K562 (cell line): ENCODE data around the gene CNKSR1. TPM values are rescaled to one million over a fixed set of nuclear protein-coding genes. Genes with fewer than 3 reads are reported as not detected.

Experiments
- AFF1 ChIP-seq, 2 experiments: fragments of 450-650 bp; IDR thresholded peaks; 2 replicates each; pipeline ENCODE4 v1.6.1; 2018; ENCODE audit warnings: mild to moderate bottlenecking in 2 of 2, low read depth in 1 of 2; ENCODE audit not compliant: partially characterized antibody in 2 of 2
- CBX2 ChIP-seq: fragments of 200-600 bp; sonication (generic); IDR thresholded peaks from one replicate; pipeline ENCODE4 v1.6.1; 2012; ENCODE audit warnings: mild to moderate bottlenecking, low read length, inconsistent platforms; ENCODE audit not compliant: insufficient read depth, poor library complexity, severe bottlenecking
- ESRRB ChIP-seq: fragments of 250-450 bp; sonication (Bioruptor Pico); IDR thresholded peaks from 2 replicates; pipeline ENCODE4 v1.5.0; 2020; ENCODE audit warnings: mild to moderate bottlenecking, moderate library complexity, borderline replicate concordance
- FOXM1 ChIP-seq, 2 experiments: fragments of 450-650 bp in 1 of 2; sonication (generic) in 1 of 2; formaldehyde crosslinking in 1 of 2; IDR thresholded peaks; 2 replicates each; pipeline versions ENCODE4 v1.6.1 to v1.9.0; 2017 to 2022; ENCODE audit warnings: low read depth in 2 of 2, mild to moderate bottlenecking in 2 of 2, missing genetic modification reagents in 1 of 2, moderate library complexity in 1 of 2
- HDAC3 ChIP-seq: fragments of 450-650 bp; IDR thresholded peaks from 2 replicates; pipeline ENCODE4 v1.6.1; 2018; ENCODE audit warnings: borderline replicate concordance, mild to moderate bottlenecking, moderate library complexity; ENCODE audit not compliant: partially characterized antibody
- HDAC8 ChIP-seq: fragments of 450-650 bp; IDR thresholded peaks from 2 replicates; pipeline ENCODE4 v1.6.1; 2016; ENCODE audit warnings: mild to moderate bottlenecking, missing genetic modification characterization, moderate library complexity, missing compliant biosample characterization
- HNRNPK ChIP-seq: fragments of 200-400 bp; formaldehyde crosslinking; IDR thresholded peaks from one replicate; pipeline ENCODE4 v1.6.1; 2018; ENCODE audit warnings: mild to moderate bottlenecking, low read depth, low read length; ENCODE audit not compliant: poor library complexity, severe bottlenecking
- LEF1 ChIP-seq: fragments of 450-650 bp; IDR thresholded peaks from 2 replicates; pipeline ENCODE4 v1.6.1; 2016; ENCODE audit warnings: mild to moderate bottlenecking
- MEF2A ChIP-seq: IDR thresholded peaks from 2 replicates; pipeline ENCODE4 v1.6.1; 2011; ENCODE audit warnings: low read depth, mild to moderate bottlenecking, low read length, moderate library complexity; ENCODE audit not compliant: control insufficient read depth
- MXI1 ChIP-seq: IDR thresholded peaks from 2 replicates; pipeline ENCODE4 v1.6.1; 2011; ENCODE audit warnings: low read depth, mild to moderate bottlenecking, improper control_type of control experiment, low read length
- OTX1 ChIP-seq: fragments of 450-650 bp; formaldehyde crosslinking; IDR thresholded peaks from 2 replicates; pipeline ENCODE4 v1.4.0; 2022; ENCODE audit warnings: mild to moderate bottlenecking
- PCBP1 ChIP-seq: fragments of 200-400 bp; formaldehyde crosslinking; IDR thresholded peaks from 2 replicates; pipeline ENCODE4 v1.6.1; 2018; ENCODE audit warnings: mild to moderate bottlenecking, low read depth, low read length; ENCODE audit not compliant: poor library complexity, severe bottlenecking
- TAL1 ChIP-seq: fragments of 450-650 bp; IDR thresholded peaks from 2 replicates; pipeline ENCODE4 v1.6.1; 2016; ENCODE audit warnings: mild to moderate bottlenecking
- USF1 ChIP-seq: sonication (generic); formaldehyde crosslinking; IDR thresholded peaks from 2 replicates; pipeline ENCODE4 v1.9.0; 2022; ENCODE audit warnings: mild to moderate bottlenecking, missing genetic modification reagents
- ZKSCAN8 ChIP-seq: fragments of 200-800 bp; sonication (Bioruptor generic); IDR thresholded peaks from 2 replicates; pipeline ENCODE4 v1.6.1; 2016; ENCODE audit warnings: missing genetic modification characterization, missing compliant biosample characterization
- ZNF12 ChIP-seq: sonication (generic); formaldehyde crosslinking; IDR thresholded peaks from 2 replicates; pipeline ENCODE4 v1.4.0; 2020; ENCODE audit warnings: mild to moderate bottlenecking, missing genetic modification reagents
- ZNF551 ChIP-seq: fragments of 250-450 bp; sonication (Bioruptor Pico); IDR thresholded peaks from 2 replicates; pipeline ENCODE4 v1.5.0; 2021; ENCODE audit warnings: mild to moderate bottlenecking, moderate library complexity
- ZZZ3 ChIP-seq: fragments of 450-650 bp; IDR thresholded peaks from 2 replicates; pipeline ENCODE4 v1.6.1; 2016; ENCODE audit warnings: antibody characterized with exemption, mild to moderate bottlenecking, moderate library complexity
- polyA plus RNA-seq, 8 experiments: library from polyadenylated mRNA; depleted of rRNA in 4 of 8; stranded (reverse) in 5 of 8; unstranded in 3 of 8; fragments of >200 nt; fragmentation: Nextera tagmentation in 2 of 8; fragmentation: Illumina TruSeq in 1 of 8; extraction: Ambion mirVana in 2 of 8; extraction: Trizol in 1 of 8; gene quantifications; 2 replicates each; pipeline versions ENCODE4 v1.2.1 to v1.2.3, GENCODE V29; 2011 to 2014; ENCODE audit warnings: inconsistent platforms in 1 of 8, missing spikeins in 1 of 8
- total RNA-seq, 7 experiments: library from RNA; depleted of rRNA in 6 of 7; stranded (reverse); fragments of >200 nt in 6 of 7; fragmentation: Illumina TruSeq in 2 of 7; extraction: Trizol in 2 of 7; gene quantifications; 2 replicates each; pipeline versions ENCODE4 v1.2.1 to v1.2.3, GENCODE V29; 2011 to 2021; ENCODE audit warnings: low replicate concordance in 1 of 7
- TF ChIP-seq, protein P1 (sequence below): fragments of 250-450 bp; sonication (Bioruptor Pico); IDR thresholded peaks from 2 replicates; pipeline ENCODE4 v1.8.0; 2022; ENCODE audit warnings: inconsistent platforms
- TF ChIP-seq, protein P2 (sequence below): IDR thresholded peaks from 2 replicates; pipeline ENCODE4 v1.6.1; 2011; ENCODE audit not compliant: insufficient read length; ENCODE audit errors: extremely low read depth

CNKSR1 gene
- total and polyA plus RNA-seq, 9 of the 15 experiments (the other 6 are each of a cell fraction or from before 2014, with no cell fraction given) = 0.03 to 2.8 (median 1.1) TPM

- TF ChIP-seq, protein P1, sequence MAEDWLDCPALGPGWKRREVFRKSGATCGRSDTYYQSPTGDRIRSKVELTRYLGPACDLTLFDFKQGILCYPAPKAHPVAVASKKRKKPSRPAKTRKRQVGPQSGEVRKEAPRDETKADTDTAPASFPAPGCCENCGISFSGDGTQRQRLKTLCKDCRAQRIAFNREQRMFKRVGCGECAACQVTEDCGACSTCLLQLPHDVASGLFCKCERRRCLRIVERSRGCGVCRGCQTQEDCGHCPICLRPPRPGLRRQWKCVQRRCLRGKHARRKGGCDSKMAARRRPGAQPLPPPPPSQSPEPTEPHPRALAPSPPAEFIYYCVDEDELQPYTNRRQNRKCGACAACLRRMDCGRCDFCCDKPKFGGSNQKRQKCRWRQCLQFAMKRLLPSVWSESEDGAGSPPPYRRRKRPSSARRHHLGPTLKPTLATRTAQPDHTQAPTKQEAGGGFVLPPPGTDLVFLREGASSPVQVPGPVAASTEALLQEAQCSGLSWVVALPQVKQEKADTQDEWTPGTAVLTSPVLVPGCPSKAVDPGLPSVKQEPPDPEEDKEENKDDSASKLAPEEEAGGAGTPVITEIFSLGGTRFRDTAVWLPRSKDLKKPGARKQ (CRISPR knock-in tag) = no peak
- peak; percentile 75 for TF ChIP-seq PCBP1
- no peak for TF ChIP-seq TAL1
- TF ChIP-seq ZZZ3 = no peak
- no peak for TF ChIP-seq OTX1
- no peak for TF ChIP-seq ZKSCAN8 (CRISPR knock-in tag)
- peak; percentile 62 for TF ChIP-seq HDAC8 (tag)
- peak; percentile 82 for TF ChIP-seq USF1
- TF ChIP-seq LEF1 = no peak
- TF ChIP-seq FOXM1 (IDR thresholded peaks at IDR 0.05; ENCODE audit: low read depth) = no peak
- peak; percentile 93 for TF ChIP-seq FOXM1 (CRISPR knock-in tag; IDR thresholded peaks at IDR 0.05; ENCODE audit: low read depth)
- TF ChIP-seq CBX2 = no peak
- TF ChIP-seq HDAC3 = no peak
- TF ChIP-seq MEF2A = no peak
- no peak for TF ChIP-seq MXI1
- TF ChIP-seq ESRRB (CRISPR knock-in tag) = no peak
- no peak for TF ChIP-seq AFF1 (IDR thresholded peaks at IDR 0.05; ENCODE audit: low read depth in 1 of 2, partially characterized antibody in 2 of 2)
- TF ChIP-seq ZNF12 = peak; percentile 74; the same call in 1 of the 2 replicates
- TF ChIP-seq HNRNPK = no peak
- no peak for TF ChIP-seq ZNF551 (CRISPR knock-in tag)
- TF ChIP-seq, protein P2, sequence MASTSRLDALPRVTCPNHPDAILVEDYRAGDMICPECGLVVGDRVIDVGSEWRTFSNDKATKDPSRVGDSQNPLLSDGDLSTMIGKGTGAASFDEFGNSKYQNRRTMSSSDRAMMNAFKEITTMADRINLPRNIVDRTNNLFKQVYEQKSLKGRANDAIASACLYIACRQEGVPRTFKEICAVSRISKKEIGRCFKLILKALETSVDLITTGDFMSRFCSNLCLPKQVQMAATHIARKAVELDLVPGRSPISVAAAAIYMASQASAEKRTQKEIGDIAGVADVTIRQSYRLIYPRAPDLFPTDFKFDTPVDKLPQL = no peak
These were observed 15.7 kb upstream of the CNKSR1 start (continued) for GRCh38 chr1:26161415-26162219.
